Measurements from ENCODE around the gene DLGAP1. TPM values are rescaled to one million over a fixed set of nuclear protein-coding genes. Genes with fewer than 3 reads are reported as not detected.

Gene DLGAP1
- total and polyA plus RNA-seq, 2 of the 8 experiments (the other 6 are each of a cell fraction or from before 2014, with no cell fraction given) = 11.8 to 16.9 TPM

GRCh38 chr18:3466872-3467271 lies 988.2 kb downstream of the DLGAP1 start:
- Histone ChIP-seq H2AK5ac (ENCODE audit: low read depth, low read length) (no peak overlapping the region), H2BK12ac (ENCODE audit: low read depth, low read length) (peak overlapping the region; percentile 32; the same call in 1 of the 2 replicates), H3K18ac (ENCODE audit: extremely low read depth, low read length) (no peak overlapping the region), H4K8ac (ENCODE audit: extremely low read depth, insufficient read depth, low read length) (no peak overlapping the region), H3K9ac (replicated peaks in 1 of 4; ENCODE audit: extremely low read depth in 1 of 4, low read depth in 3 of 4, low read length in 3 of 4) (no peak overlapping the region), H3K36me3 (ENCODE audit: control insufficient read depth in 2 of 4, insufficient read depth in 4 of 4, low read length in 3 of 4) (no peaks in the 10 kb centered on the region), H3K4me3 (ENCODE audit: extremely low read depth in 1 of 4, insufficient read depth in 2 of 4, low read depth in 3 of 4, low read length in 4 of 4) (no peak overlapping the region), H3K79me2 (ENCODE audit: control insufficient read depth in 1 of 2, insufficient read depth in 2 of 2, low read length in 2 of 2) (no peaks in the 10 kb centered on the region), H3K4ac (replicated peaks; ENCODE audit: insufficient read length, low read depth, low read length) (no peak overlapping the region), H4K20me1 (replicated peaks in 1 of 2; ENCODE audit: control insufficient read depth in 1 of 2, insufficient read depth in 2 of 2, low read length in 2 of 2) (no peaks in the 10 kb centered on the region), H3K23me2 (ENCODE audit: low read depth, low read length) (0 out of 2 replicates have a peak, but pooled peaks cover 2% of the 10 kb centered on the region), H2BK120ac (replicated peaks; ENCODE audit: low read depth, low read length) (peak overlapping the region; percentile 68), H4K91ac (replicated peaks; ENCODE audit: insufficient read length, low read length) (peak overlapping the region; percentile 2), H3K23ac (ENCODE audit: insufficient read length) (no peak overlapping the region), H4K5ac (ENCODE audit: insufficient read length, low read depth, low read length) (no peak overlapping the region), H2BK20ac (ENCODE audit: low read length) (no peak overlapping the region; the same call in 1 of the 2 replicates), H2AFZ (ENCODE audit: low read length) (no peak overlapping the region), H3K56ac (replicated peaks; ENCODE audit: insufficient read length, low read depth, low read length) (no peak overlapping the region), H3K4me2 (ENCODE audit: insufficient read depth in 1 of 2, low read depth in 2 of 2, low read length in 2 of 2) (peak overlapping the region in 1 of 2 experiments; percentile 12; a peak in 1 of 4 replicates), H3K4me1 (replicated peaks in 1 of 4; ENCODE audit: control insufficient read depth in 3 of 4, insufficient read depth in 4 of 4, low read length in 3 of 4) (peaks cover 7 to 18% (median 9%) of the 10 kb centered on the region in 4 experiments; a peak in 6 of 7 replicates), H2BK15ac (ENCODE audit: low read length) (no peak overlapping the region), H3K27ac (ENCODE audit: low read depth, low read length) (no peak overlapping the region), H3K9me3 (ENCODE audit: insufficient read depth in 2 of 2, low read depth in 1 of 2, low read length in 1 of 2) (no peaks in the 10 kb centered on the region), H3K27me3 (replicated peaks in 1 of 4; ENCODE audit: control insufficient read depth in 3 of 4, extremely low read depth in 1 of 4, insufficient read depth in 3 of 4, low read length in 3 of 4) (no peaks in the 10 kb centered on the region), H3K14ac (ENCODE audit: insufficient read length) (no peak overlapping the region), H3K79me1 (ENCODE audit: low read depth, low read length) (no peaks in the 10 kb centered on the region), H2BK5ac (ENCODE audit: low read depth, low read length) (peak overlapping the region; percentile 36; the same call in 1 of the 2 replicates)
- peak; percentile 72 for FAIRE-seq
- CTCF ChIA-PET (ENCODE audit: partially characterized antibody) = interaction anchor here (0.6 to 4.7 kb wide), 15 partner anchors 9 to 268 kb away, joined by 3 to 56 read pairs (median 4); no protein-coding TSS in a partner anchor
- POLR2A ChIA-PET (ENCODE audit: partially characterized antibody) = interaction anchor here (0.6 to 6.3 kb wide), 9 partner anchors 11 to 178 kb away, joined by 3 to 58 read pairs (median 6); no protein-coding TSS in a partner anchor
- peak in 1 of 2 experiments; percentile 50 for DNase-seq (ENCODE audit: low read depth in 1 of 2, low spot score in 2 of 2)
- 39% methylated on average over 2 of the region's 2 CpGs; no CpG with 5 or more reads in 1 of the 2 experiments for WGBS, 2 experiments (ENCODE audit: extremely low coverage in 1 of 2, insufficient coverage in 1 of 2, insufficient read length in 1 of 2, insufficient replicate concordance in 2 of 2, low coverage in 1 of 2, low lambda C conversion rate in 2 of 2, missing lambda C conversion rate in 1 of 2)
- TF ChIP-seq, protein P1, sequence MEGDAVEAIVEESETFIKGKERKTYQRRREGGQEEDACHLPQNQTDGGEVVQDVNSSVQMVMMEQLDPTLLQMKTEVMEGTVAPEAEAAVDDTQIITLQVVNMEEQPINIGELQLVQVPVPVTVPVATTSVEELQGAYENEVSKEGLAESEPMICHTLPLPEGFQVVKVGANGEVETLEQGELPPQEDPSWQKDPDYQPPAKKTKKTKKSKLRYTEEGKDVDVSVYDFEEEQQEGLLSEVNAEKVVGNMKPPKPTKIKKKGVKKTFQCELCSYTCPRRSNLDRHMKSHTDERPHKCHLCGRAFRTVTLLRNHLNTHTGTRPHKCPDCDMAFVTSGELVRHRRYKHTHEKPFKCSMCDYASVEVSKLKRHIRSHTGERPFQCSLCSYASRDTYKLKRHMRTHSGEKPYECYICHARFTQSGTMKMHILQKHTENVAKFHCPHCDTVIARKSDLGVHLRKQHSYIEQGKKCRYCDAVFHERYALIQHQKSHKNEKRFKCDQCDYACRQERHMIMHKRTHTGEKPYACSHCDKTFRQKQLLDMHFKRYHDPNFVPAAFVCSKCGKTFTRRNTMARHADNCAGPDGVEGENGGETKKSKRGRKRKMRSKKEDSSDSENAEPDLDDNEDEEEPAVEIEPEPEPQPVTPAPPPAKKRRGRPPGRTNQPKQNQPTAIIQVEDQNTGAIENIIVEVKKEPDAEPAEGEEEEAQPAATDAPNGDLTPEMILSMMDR (IDR thresholded peaks at IDR 0.05; ENCODE audit: control extremely low read depth in 1 of 3, insufficient read depth in 1 of 3, low read depth in 1 of 3, low read length in 3 of 3) = no peak
- TF ChIP-seq NANOG (IDR thresholded peaks at IDR 0.05; ENCODE audit: insufficient read depth, low read depth, low read length, poor library complexity, severe bottlenecking) = peak; percentile 85
